ENCODE measurements around the gene CDKN2B. TPM values are rescaled to one million over a fixed set of nuclear protein-coding genes. Genes with fewer than 3 reads are reported as not detected.

Gene CDKN2B
- total RNA-seq, 2 experiments from 2014 or later = not detected

DNA sequence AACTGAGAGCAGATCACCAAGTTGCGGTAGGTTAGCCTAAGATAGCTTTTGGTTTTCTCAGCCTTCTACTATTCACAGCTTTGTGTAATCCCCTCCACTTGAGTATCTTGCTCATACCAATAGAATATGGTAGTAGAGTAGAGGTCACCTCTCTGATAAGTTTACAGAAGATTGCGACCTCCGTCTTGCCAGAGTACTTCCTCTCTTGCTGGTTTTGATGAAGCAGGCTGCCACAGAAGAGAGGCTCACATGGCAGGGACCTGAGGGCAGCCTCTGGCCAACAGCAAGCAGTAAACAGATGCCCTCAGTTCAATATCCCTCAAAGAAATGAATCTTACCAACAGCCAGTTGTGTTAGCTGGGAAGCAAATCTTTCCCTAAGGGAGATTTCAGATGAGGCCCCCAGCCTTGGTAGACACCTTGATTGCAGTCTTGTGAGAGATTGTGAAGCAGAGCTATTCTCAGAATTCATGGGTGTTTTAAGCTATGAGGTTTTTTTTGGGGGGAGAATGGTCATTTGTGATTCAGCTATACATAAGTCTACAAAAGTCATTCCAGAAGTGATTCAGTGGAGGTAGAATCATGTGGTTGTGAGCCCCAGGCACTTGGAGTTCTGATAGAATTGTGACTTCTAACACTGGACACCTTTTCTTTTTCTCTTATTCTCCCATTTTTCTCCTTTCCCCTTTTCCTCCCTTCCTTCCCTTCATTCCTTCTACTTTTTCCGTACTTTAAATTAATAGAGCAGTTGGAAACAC lies 22.7 kb upstream of the CDKN2B start:
- ATAC-seq (ENCODE audit: poor library complexity) (no peak), DNase-seq (no peak)
- H3K4me1 ChIP-seq (ENCODE audit: insufficient read depth, low read length) = no peaks in the 10 kb centered on the region
- ChIA-PET CTCF (interaction anchor here (1.5 kb wide), 1 partner anchor 218 kb away, joined by 3 read pairs; no protein-coding TSS in a partner anchor), POLR2A (no interaction called here)
- Mint-ChIP-seq H3K27ac (no peak overlapping the region), H3K9me3 (no peaks in the 10 kb centered on the region), H3K4me1 (ENCODE audit: low read depth) (no peaks in the 10 kb centered on the region), H3K4me3 (no peak overlapping the region), H3K36me3 (ENCODE audit: low read depth) (no peaks in the 10 kb centered on the region), H3K27me3 (peaks cover 12% of the 10 kb centered on the region)
- H3K9me3 ChIP-seq (ENCODE audit: control insufficient read depth in 1 of 2, insufficient read depth in 1 of 2, low read length in 2 of 2) = no peaks in the 10 kb centered on the region
- TF ChIP-seq, protein P1, sequence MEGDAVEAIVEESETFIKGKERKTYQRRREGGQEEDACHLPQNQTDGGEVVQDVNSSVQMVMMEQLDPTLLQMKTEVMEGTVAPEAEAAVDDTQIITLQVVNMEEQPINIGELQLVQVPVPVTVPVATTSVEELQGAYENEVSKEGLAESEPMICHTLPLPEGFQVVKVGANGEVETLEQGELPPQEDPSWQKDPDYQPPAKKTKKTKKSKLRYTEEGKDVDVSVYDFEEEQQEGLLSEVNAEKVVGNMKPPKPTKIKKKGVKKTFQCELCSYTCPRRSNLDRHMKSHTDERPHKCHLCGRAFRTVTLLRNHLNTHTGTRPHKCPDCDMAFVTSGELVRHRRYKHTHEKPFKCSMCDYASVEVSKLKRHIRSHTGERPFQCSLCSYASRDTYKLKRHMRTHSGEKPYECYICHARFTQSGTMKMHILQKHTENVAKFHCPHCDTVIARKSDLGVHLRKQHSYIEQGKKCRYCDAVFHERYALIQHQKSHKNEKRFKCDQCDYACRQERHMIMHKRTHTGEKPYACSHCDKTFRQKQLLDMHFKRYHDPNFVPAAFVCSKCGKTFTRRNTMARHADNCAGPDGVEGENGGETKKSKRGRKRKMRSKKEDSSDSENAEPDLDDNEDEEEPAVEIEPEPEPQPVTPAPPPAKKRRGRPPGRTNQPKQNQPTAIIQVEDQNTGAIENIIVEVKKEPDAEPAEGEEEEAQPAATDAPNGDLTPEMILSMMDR (IDR thresholded peaks at IDR 0.05) = no peak
- H3K27me3 ChIP-seq (ENCODE audit: control insufficient read depth in 1 of 2, insufficient read depth in 2 of 2, low read length in 2 of 2) = no peaks in the 10 kb centered on the region
- H3K36me3 ChIP-seq (ENCODE audit: insufficient read depth, low read length) = no peaks in the 10 kb centered on the region
- intact Hi-C loops (cut with DNase I, micrococcal nuclease) = loop anchor here (10.0 kb wide), 3 partner anchors 423 to 707 kb away; no protein-coding TSS in a partner anchor
- no peak overlapping the region for H3K4me3 ChIP-seq (ENCODE audit: low read length)
- H3K27ac ChIP-seq (ENCODE audit: low read depth in 1 of 2, low read length in 2 of 2) = no peak overlapping the region

DNA sequence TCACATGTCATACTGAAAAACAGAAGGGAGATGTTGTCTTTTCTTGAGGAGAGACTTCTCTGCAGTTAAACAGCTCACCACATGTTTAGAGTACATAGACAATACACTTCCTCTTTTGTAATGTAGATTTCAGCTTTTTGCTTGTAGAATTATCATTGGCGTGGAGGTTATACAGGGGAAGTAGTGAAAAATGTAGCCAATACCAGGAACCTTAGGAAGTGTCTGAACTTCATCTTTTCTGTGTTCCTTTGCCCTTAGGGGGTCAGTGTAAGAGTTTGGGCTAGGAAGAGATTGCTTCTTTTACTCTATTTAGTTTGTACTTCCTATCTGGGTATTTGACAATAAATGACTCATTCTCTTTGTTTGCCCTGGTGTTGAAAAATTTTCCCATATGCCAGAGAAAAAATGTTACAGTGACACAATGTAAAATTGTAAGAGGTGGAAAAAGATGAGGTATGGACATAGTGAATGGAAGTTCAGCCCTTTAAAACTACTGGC lies 21.0 kb upstream of the CDKN2B start:
- Mint-ChIP-seq H3K4me3 (no peak overlapping the region), H3K36me3 (ENCODE audit: low read depth) (no peaks in the 10 kb centered on the region), H3K4me1 (ENCODE audit: low read depth) (no peaks in the 10 kb centered on the region), H3K9me3 (no peaks in the 10 kb centered on the region), H3K27me3 (peaks cover 15% of the 10 kb centered on the region), H3K27ac (no peak overlapping the region)
- intact Hi-C loops (cut with DNase I, micrococcal nuclease) = loop anchor here (10.0 kb wide), 3 partner anchors 425 to 705 kb away; no protein-coding TSS in a partner anchor
- ATAC-seq (ENCODE audit: poor library complexity) = no peak
- TF ChIP-seq, protein P1 (IDR thresholded peaks at IDR 0.05) = no peak
- ChIA-PET CTCF (no interaction called here), POLR2A (no interaction called here)
- Histone ChIP-seq H3K36me3 (ENCODE audit: insufficient read depth, low read length) (no peaks in the 10 kb centered on the region), H3K9me3 (ENCODE audit: control insufficient read depth in 1 of 2, insufficient read depth in 1 of 2, low read length in 2 of 2) (peaks cover 0 to 2% of the 10 kb centered on the region in 2 experiments), H3K4me3 (ENCODE audit: low read length) (no peak overlapping the region), H3K4me1 (ENCODE audit: insufficient read depth, low read length) (no peaks in the 10 kb centered on the region), H3K27me3 (ENCODE audit: control insufficient read depth in 1 of 2, insufficient read depth in 2 of 2, low read length in 2 of 2) (no peaks in the 10 kb centered on the region), H3K27ac (ENCODE audit: low read depth in 1 of 2, low read length in 2 of 2) (no peak overlapping the region)
- DNase-seq = peak in 2 of 14 experiments; percentile 25 to 29

GRCh38 chr9:22029231-22029630 lies 20.1 kb upstream of the CDKN2B start:
- no peaks in the 10 kb centered on the region for H3K36me3 Mint-ChIP-seq (ENCODE audit: low read depth)
- no peak overlapping the region for H3K27ac Mint-ChIP-seq
- ChIA-PET CTCF (no interaction called here), POLR2A (no interaction called here)
- Histone ChIP-seq H3K27ac (ENCODE audit: low read depth in 1 of 2, low read length in 2 of 2) (no peak overlapping the region), H3K4me3 (ENCODE audit: low read length) (no peak overlapping the region), H3K36me3 (ENCODE audit: insufficient read depth, low read length) (no peaks in the 10 kb centered on the region), H3K27me3 (ENCODE audit: control insufficient read depth in 1 of 2, insufficient read depth in 2 of 2, low read length in 2 of 2) (peaks cover 0 to 2% of the 10 kb centered on the region in 2 experiments), H3K4me1 (ENCODE audit: insufficient read depth, low read length) (no peaks in the 10 kb centered on the region), H3K9me3 (ENCODE audit: control insufficient read depth in 1 of 2, insufficient read depth in 1 of 2, low read length in 2 of 2) (peaks cover 0 to 5% of the 10 kb centered on the region in 2 experiments)
- ATAC-seq (ENCODE audit: poor library complexity) (no peak), DNase-seq (no peak)
- H3K4me3 Mint-ChIP-seq = no peak overlapping the region
- H3K4me1 Mint-ChIP-seq (ENCODE audit: low read depth) = no peaks in the 10 kb centered on the region
- peaks cover 18% of the 10 kb centered on the region for H3K27me3 Mint-ChIP-seq
- no peaks in the 10 kb centered on the region for H3K9me3 Mint-ChIP-seq
- intact Hi-C loops (cut with DNase I, micrococcal nuclease) = no loop called here
- TF ChIP-seq, protein P1 (IDR thresholded peaks at IDR 0.05) = no peak

Data from CD4-positive, alpha-beta T cell (primary cell).